Suppressor macrophage treated with lipopolysaccharide for 1 hour (primary cell): Measurements from ENCODE around the gene ATF6.

Source experiments
- DNase-seq, 3 donors: peaks; one replicate each; pipeline ENCODE4 v3.0.0-alpha.2; 2020 to 2022

ATF6 gene

DNA sequence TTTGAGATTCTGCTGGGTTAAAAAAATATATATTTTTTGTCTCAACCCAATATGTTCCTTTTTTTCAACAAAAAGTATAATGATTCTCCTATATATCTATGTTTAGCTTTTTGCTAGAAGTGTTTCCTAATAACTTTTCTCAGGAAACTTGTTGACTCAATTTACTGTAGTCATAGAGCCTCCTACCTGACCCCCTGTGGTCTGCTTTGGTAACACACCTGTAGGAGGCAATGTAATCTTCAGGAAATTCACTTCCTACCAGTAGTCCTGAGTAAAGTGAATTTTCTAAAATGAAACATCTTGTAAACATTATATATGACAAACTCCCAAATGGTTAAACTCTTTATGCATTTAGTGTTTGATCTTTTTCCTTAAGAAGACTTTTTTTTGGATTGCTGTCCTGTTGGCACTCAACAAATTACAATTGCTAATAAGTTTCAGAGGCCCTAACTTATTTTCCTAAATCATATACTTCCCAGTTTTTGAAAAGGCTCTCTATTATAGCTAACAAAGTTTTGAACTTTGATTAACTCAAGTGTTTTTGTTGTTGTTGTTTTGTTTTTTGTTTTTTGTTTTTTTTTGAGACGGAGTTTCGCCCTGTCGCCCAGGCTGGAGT lies 139.3 kb downstream of the ATF6 start:
- DNase-seq: peak in 2 of 3 donors; percentile 16 to 25

DNA sequence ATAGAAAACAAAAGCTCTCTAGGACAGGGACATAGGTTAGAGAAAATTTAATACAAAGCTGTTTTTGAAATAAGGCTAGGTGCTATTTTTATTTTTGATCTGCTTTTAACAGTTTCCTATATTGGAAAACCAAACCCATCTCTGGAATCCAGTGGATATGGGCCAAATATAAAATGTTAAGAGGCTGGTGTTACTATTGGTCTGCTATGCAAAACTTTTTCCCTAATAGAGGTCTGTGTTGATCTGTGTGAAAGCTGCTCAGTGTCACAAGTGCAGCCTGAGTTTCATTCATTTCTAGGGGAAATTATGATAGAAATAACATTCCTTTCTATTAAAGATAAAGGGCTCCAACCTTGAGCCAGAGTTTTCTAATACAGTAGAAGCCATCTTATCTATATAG lies 141.1 kb downstream of the ATF6 start:
- no peak for DNase-seq

DNA sequence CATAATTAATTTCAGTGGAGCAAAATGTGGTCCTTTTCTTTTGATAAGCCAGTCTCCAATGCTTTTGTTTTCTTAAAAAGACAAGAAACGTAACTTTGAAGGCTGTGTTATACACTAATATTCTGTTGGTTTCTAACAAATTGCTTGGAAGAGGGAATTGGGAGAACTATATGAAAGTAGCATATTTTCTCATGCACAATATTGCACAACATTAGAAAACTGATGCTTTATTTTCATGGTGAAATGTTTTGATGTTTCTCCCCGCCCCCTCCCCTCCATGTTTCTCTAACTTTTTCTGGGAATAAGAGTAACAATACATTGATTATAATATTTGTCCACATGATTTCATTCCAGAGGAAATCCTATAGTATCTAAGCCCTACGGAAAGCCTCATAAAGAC lies 142.1 kb downstream of the ATF6 start:
- no peak for DNase-seq

DNA sequence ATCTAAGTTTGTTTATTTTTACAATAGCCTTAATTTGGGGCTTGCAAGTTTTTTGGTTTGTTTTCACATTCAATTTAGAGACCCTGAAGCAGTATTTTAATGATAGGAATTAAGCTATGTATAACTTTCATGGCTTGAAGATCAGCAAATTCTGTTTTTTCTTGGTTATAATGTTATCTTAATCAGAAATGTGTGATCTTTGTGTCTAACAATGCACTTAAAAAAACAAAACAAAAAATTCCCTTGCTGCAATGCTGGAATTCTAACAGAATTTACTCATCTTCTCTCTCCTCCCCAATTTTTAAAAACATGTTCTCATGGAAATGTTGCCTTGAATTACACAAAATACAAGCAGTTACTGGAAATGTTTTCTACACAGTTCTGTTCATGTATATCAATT lies 144.5 kb downstream of the ATF6 start:
- no peak for DNase-seq

DNA sequence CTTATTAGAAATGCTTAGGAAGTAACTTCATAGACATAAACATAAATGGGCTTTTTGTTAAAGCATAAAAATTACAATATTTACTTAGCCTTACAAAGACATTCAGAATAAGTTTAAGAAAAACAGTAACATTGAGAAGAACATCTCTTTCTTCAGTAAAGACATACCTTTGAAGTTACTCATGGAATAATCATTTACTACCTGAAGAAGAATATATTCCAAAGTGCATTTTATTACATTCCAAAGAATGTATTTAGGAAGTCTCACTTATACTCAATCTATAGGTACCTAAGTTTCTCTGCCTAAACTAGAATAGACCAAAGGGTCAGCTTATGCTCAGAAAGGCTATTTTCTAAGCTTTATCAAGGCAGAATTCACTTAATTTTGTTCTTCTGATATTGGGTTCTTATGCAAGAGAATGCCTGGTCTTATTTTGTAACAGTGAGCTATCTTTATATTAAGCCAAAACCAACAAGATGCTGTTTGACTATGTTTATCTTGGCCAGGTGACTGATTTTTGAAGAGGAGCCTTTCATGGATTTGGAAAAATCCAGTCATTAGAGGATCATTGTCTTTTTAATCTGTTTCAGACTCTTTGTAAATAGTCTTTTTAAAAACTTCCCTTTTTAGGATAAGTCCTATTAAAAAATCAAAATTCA lies 147.5 kb downstream of the ATF6 start:
- no peak for DNase-seq

DNA sequence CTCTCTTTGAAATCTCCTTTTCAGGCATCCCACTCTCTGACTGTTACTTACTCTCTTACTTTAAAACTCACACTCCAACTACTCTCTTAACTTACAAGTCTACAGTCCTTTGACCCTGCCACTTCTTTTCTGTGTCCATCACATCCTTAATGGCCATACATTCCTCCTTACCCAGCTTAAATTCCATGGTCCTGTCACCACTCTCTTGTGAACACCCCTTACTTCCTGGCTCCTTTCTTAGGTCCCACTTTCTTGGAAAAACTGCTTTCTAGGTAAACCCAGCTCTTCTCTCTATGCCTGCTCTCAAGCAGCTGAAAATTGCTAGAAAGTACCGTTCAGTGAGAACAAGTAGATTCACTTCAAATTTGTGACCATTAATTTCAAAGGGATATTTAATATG lies 148.5 kb downstream of the ATF6 start:
- no peak for DNase-seq

DNA sequence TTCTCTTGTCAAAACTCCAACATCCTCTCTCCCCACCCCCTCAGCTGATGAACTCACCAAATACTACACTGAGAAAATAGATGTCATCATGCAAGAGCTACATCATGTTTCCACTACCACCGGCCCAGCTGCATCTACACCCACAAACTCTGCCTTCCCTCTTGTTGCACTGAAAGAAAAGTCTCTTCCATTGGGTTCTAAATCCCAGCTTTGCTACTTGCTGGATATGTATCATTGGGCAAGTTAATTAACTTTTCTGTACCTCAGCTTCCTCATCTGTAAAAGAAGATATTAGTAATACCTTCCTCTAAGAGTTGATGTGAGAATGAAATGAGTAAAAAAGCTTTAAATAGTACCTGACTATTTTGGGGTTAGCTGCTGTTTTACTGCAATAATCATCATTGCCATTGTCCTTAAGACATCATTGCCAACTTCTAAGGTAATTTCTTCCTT lies 149.0 kb downstream of the ATF6 start:
- peak; percentile 46 to 62 (median 60) for DNase-seq

DNA sequence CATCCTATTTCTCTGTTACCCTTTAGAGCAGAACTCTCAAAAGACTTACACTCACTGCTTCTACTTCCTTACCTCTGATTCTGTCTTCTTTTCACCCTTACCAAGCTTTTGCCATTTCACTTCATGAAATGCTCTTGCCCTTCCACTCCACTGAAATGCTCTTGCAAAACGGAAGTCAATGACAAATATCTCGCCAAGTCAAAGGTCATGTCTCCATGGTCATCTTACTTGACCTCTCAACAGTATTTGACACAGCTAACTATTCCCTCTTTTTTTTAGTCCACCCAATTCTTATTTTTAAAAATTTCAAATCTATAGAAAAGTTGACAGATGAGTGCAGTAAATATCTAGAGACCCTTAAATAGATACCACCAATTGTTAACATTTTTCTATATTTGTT lies 149.9 kb downstream of the ATF6 start:
- no peak for DNase-seq

DNA sequence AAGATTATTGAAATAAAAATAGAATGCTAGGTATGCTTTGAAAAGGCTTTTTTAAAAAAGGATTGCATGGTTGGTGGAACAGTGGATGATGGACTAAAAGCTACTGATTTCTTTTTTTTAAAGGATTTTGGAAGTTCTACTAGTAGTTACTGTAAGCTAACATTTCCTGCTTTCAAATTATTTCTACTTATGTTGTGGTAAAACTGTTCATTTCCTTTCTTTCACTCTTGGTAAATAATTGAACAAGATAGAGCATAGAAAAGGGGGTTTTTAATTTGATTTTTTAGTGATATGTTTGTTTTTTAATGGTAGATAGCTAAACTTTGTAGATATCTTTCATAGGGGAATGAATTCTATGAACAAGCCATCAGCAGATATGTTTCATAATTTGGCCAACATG lies 153.1 kb downstream of the ATF6 start:
- no peak for DNase-seq

DNA sequence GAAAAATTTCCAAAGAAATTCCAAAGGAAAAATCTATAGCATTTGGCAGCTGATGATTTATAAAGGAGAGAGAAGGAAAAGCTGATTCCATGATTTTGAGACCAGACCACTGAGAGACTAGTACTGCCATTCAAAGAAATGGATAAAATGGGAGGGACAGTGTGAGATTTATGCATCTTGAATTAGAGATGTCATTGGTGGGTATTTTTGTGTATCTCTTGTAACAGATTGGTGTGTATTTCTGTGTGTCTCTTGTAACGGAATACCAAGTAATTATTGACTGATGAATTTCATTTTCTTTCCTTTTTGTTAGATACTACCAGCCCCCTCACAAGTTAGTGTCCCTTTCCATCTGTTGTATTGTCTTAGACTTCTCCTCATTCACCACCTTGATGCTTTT lies 155.4 kb downstream of the ATF6 start:
- DNase-seq: no peak

DNA sequence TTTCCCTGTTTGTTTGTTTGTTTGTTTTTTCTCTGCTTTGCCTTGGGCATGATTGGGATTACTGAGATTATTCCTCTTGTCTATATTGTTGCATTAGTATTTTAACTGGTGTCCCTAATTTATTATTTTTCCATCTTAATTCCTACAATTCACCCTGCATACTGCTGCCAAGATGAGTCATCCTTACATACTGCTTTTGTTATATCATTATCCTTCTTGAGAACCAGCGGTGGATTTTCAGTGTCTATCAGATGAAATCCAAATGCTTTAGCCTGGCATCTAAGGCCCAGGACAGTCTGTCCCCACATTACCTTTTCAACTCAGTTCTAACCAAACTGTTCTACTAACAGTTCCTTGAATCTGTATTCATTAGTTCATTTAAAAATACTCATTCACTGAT lies 155.9 kb downstream of the ATF6 start:
- no peak for DNase-seq

DNA sequence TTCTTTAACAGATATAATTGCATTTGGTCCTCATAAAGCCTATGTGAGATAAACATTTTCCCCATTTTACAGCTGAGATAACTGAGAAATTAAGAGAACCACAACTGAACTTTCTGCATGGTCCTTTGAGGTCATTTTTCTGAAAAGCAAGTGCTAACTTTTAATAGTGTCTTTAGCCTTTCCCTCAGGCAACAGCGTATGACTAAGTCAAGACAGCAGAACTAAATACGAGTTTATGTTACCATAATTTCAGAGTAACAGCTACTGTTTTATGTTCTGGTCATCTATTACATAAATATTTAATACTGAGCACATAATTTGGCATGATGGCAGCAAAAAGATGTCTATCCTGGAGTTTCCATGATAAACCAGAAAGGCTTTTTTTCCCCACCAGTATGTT lies 161.9 kb downstream of the ATF6 start:
- no peak for DNase-seq

DNA sequence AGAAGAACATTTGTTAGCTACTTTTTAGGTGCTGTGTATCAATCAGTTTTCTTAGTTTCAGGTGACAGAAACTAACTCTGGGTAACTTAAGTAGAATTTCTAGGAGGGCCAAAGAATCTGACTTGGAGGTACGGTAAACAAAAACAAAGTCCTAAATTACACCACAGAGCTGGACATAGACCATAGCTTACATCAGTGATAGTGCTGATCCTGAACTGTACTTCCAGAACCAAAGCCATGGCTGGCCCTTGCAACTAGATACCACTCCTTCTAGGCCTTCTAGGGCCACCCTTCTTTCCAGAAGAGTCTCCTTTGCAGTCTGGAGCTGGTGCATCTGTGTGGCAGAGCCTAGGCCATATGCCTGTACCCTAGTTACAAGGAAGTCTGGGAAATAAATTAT lies 163.0 kb downstream of the ATF6 start:
- DNase-seq: no peak

DNA sequence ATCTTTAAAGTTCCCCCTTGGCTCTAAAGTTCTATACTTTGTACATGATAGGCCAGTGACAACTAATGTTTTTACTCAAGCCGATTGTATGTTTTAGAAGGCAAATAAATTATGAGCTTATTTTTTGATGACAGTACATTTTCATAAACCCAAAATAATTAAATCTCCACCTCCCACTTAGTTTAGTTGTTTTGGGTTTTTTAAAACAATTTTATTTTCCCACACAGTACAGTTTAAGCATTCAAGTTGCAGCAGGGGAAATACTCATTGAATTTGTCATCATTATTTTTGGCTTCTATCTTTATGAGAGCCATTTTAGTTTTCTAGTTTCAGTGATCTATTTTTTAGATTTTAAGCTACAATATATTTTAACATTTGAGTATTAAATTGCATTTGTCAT lies 163.9 kb downstream of the ATF6 start:
- no peak for DNase-seq

DNA sequence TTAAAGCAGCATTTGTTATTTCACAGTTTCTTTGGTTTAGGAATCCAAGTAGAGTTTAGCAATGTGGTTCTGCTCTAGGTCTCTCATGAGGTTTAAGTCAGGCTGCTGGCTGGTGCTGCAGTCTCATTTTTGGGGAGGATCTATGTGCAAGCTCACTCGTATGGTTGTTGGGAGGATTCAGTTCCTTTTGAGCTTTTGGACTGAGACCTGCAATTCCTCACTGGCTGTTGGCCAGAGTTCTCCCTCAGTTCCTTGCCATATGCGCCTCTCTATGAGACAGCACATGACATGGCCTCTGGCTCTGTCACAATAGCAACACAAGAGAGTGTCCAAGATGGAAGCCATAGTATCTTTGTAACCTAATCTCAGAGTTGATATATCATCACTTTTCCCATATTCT lies 166.5 kb downstream of the ATF6 start:
- DNase-seq: peak in 1 of 3 donors; percentile 33

DNA sequence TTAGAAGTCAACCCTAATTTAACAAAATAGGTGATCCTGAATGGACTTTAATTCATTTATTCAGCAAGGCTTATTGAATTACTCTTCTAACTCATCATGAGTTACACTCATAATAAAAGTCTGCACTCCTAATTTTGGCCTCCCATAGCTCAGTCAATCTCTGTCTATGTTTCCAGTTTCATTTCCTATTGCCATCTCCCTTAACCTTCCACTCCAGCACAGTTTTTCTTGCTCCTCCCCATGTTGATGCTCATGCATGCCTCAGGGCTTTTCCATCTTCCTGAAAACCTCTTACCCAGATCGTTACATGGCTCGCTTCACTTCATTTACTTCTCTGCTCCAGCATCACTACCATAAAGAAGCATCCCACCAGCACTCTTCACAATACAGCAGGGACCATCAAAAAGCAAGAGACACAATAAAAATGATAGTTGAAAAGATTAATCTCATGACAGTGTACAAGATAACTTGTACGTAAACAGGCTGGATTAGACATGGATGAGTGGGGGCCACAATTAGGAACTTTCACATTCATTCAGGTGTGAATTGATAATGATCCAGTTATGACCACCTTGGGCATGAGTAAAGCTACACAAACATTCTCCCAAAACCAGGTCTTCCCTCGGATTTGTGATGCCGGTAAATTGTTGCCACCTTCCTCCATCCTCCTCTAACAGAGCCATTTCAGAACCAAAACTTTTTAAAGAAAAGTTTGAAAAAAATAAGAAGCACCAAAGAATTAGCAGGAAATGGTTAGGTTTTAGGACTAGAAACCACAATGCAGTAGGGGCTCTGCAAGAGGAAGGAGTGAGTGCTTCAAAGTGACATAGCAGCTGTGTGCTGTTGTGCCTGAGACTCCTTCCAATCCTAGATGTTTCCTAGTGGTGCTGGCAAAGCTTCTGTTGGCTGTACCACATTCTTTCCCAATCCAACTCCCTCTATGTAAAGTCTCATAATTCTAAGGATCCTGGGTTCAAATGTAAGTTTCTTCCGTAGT lies 167.8 kb downstream of the ATF6 start:
- no peak for DNase-seq

DNA sequence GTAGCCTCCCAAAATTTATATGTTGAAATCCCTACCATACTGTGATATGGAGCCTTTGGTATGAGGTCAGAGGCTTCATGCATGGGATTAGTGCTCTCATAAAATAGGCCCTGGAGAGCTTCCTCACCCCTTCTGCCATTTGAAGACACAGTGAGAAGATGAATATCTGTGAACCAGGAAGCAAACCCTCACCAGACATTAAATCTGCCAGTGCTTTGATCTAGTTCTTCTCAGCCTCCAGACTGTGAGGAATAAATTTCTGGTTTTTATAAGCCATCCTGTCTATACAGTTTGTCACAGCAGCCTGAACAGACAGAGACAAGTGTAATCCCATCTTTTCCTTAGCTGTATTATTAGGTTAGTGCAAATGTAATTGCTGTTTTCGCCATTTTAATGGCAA lies 169.1 kb downstream of the ATF6 start:
- DNase-seq: no peak

DNA sequence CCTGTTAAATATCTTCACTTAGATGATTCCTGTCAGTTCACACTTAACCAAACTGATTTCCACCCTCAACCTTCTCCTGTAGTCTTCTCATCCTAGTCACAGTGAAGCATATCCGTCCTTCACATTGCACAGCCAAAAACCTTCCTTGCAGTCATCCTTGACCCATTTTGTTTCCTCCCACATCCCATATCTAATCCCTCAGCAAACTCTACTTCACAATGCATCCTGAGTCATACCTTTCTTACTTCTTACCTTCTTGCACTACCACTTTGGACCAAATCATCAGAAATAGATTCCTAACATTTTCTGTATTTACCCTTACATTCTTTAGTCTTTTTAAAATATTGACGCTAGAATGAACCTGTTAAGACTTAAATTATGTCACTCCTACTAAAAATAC lies 170.7 kb downstream of the ATF6 start:
- no peak for DNase-seq

DNA sequence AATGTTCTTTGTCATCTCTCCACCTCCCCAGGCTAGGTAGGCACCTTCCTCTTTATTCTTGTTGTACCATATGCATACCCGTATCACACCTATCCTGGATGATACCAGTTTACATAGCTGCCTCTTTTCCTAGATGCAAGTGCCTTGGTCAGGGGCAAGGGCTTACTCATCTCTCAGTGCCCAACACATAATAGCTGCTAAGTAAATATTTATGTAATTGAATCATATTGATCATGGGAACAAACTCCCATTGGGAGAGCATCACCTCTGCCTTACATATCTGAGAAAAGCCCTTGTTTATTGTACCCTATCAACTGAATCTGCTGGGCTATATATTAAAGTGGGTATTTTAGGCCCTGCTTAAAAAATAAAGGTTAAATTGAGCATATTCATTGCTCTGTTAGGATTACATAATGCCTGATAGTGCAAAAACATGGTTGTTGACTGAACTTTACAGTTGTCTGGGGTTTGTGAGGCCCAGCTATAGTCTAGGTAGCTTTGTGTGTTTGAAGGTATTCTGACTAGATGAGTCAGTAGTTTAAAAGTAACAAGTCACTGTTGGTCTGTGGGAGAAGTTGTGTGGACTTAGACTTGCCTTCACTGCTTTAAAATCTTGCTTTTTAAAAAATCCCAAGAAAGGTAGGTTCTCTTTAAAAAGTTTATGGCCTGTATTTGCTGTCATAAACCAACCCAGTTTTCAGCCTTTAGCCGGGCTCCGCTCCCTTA lies 174.9 kb downstream of the ATF6 start:
- no peak for DNase-seq

DNA sequence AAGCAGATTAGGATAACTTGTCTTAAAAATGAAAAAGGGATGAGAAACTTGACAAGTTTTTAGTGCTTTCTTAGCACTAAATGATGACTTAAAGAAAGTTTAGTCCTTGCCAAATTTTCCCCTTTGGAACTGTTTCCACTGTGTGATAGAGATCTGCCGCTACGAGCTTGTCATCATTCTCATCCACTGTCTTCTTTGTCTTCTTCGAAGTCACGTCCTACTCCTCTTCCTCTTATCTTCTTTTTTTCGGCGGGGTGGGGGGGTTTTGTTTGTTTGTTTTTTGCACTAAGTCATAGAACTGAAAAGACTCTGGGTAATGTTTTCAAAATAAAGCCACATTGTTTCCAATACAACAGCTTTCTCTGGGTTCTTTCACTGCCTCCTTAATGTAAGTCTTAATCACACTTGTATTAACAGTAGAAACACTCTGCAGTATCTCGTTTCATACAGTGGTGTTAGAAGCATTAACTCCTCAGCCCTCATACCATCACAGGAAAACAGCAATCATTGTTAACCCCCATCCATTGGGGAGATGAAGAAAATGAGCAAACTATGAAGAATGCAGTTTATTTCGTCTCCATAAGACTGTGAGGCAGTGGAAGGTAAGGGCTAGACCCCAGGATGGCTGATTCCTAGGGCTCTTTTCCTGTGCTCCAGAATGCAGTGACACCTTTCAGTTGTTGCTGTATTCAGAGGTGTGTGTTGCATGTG lies 175.8 kb downstream of the ATF6 start:
- no peak for DNase-seq

DNA sequence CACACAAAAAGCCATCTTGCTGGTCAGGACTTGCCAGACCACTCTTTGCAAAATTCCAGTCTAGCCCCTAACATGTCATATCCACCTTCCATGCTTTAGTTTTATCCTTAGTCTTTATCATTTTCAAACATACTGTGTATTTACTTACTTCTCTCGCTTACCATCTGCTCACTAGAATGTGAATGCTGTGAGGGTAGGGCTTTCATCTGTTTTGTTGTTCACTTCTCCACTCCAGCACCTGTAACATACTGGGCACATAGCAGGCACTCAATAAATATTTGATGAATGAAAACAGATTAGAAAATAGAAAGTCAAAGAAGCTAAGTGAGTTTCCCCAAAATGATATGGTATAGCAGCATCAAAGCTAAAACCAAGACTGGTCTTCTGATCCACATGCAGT lies 177.6 kb downstream of the ATF6 start:
- no peak for DNase-seq

DNA sequence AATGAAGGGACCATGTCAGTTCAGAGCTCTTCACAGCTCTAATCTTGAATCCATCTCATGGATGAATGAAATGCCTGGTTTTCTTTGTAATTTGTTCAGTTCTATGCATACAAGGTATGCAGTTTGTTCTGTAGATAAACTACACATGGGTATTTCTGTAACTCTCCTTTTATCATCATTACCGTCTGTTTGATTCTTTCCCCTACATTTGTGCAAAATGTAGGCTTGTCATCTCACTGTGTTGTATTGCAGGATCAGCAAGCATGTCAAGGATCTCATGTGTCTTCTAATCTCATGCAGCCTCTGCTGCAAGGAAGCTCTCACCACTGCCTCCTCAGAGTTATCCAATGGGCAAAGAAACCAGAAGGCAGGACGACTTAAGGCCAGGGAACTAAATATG lies 178.3 kb downstream of the ATF6 start:
- no peak for DNase-seq
